MM.1S (cell line): ENCODE measurements around the gene GTPBP3.

ENCODE experiments used
- DNase-seq: peaks from one replicate; pipeline ENCODE4 v3.0.0-alpha.2; 2015
- H2AFZ ChIP-seq: fragments of 300-600 bp; sonication (generic); 2 replicates; pipeline ENCODE4 v1.6.0; 2016; ENCODE audit warnings: antibody characterized with exemption, low read length
- H3F3A ChIP-seq: fragments of 300-600 bp; sonication (generic); 2 replicates; pipeline ENCODE4 v1.6.1; 2016; ENCODE audit warnings: mild to moderate bottlenecking, antibody characterized with exemption, low read length, moderate library complexity, mixed read lengths; ENCODE audit not compliant: insufficient read depth
- H3K27ac ChIP-seq: fragments of 300-600 bp; sonication (generic); 2 replicates; pipeline ENCODE4 v1.5.1; 2016; ENCODE audit warnings: mild to moderate bottlenecking, low read length
- H3K27me3 ChIP-seq: fragments of 300-600 bp; sonication (generic); replicated peaks from 2 replicates; pipeline ENCODE4 v1.6.0; 2016; ENCODE audit warnings: low read length; ENCODE audit not compliant: insufficient read depth
- H3K36me3 ChIP-seq: fragments of 300-600 bp; sonication (generic); replicated peaks from 2 replicates; pipeline ENCODE4 v1.6.1; 2016; ENCODE audit warnings: mild to moderate bottlenecking, low read length, mixed read lengths; ENCODE audit not compliant: insufficient read depth
- H3K4me1 ChIP-seq: fragments of 300-600 bp; sonication (generic); 2 replicates; pipeline ENCODE4 v1.6.1; 2016; ENCODE audit warnings: low read length, mixed read lengths
- H3K4me2 ChIP-seq: fragments of 300-600 bp; sonication (generic); 2 replicates; pipeline ENCODE4 v1.6.0; 2016; ENCODE audit warnings: low read depth, low read length
- H3K4me3 ChIP-seq: fragments of 300-600 bp; sonication (generic); 2 replicates; pipeline ENCODE4 v1.5.1; 2016; ENCODE audit warnings: low read length, mixed read lengths
- H3K79me2 ChIP-seq: fragments of 300-600 bp; sonication (generic); 2 replicates; pipeline ENCODE4 v1.6.1; 2016; ENCODE audit warnings: mixed run types, low read length, mixed read lengths
- H3K9ac ChIP-seq: fragments of 300-600 bp; sonication (generic); 2 replicates; pipeline ENCODE4 v1.6.1; 2016; ENCODE audit warnings: low read length, mixed read lengths
- H3K9me2 ChIP-seq: fragments of 300-600 bp; sonication (generic); replicated peaks from 2 replicates; pipeline ENCODE4 v1.6.1; 2016; ENCODE audit warnings: mild to moderate bottlenecking, low read length, mixed read lengths; ENCODE audit not compliant: insufficient read depth
- H3K9me3 ChIP-seq: fragments of 300-600 bp; sonication (generic); replicated peaks from 2 replicates; pipeline ENCODE4 v1.6.1; 2016; ENCODE audit warnings: mild to moderate bottlenecking, low read length, mixed read lengths; ENCODE audit not compliant: insufficient read depth
- H4K20me1 ChIP-seq: fragments of 300-600 bp; sonication (generic); 2 replicates; pipeline ENCODE4 v1.6.1; 2016; ENCODE audit warnings: mild to moderate bottlenecking, low read length, moderate library complexity, mixed read lengths; ENCODE audit not compliant: insufficient read depth
- CTCF ChIP-seq: fragments of 300-600 bp; sonication (generic); IDR thresholded peaks from 2 replicates; pipeline ENCODE4 v1.5.1; 2016; ENCODE audit warnings: antibody characterized with exemption, low read length, mixed read lengths
- EZH2 ChIP-seq: fragments of 300-600 bp; sonication (generic); optimal IDR thresholded peaks from 2 replicates; pipeline ENCODE3; 2017; ENCODE audit warnings: low read depth, mild to moderate bottlenecking, antibody characterized with exemption, low read length, mixed read lengths
- EZH2phosphoT487 ChIP-seq: fragments of 300-600 bp; sonication (generic); IDR thresholded peaks from 2 replicates; pipeline ENCODE4 v1.6.1; 2018; ENCODE audit warnings: antibody characterized with exemption, low read length

GTPBP3 gene

DNA sequence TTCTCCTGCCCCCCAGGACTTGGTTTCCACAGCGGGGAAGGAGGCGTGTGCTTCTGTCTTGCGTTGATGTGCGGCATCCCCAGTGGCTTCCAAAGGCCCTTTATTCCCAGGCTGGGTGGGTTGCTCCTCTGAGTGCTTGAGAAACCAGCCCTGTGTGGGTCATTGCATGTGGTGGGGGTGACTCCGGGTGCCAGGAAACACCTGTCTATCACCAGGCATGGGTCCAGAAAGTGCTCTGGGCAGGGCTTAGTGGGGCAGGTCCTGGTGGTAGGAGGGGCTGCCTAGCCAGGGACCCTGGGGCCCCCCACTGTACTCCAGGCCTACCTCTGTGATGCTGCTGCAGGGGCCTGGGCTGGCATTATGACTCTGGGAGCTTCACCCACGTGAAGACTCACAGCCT lies 18.4 kb upstream of the GTPBP3 start:
- H3K27me3 ChIP-seq: no peaks in the 10 kb centered on the region
- H3F3A ChIP-seq: no peaks in the 10 kb centered on the region
- no peak overlapping the region for H3K4me2 ChIP-seq
- 0 out of 2 replicates have a peak, but pooled peaks cover 4% of the 10 kb centered on the region for H3K36me3 ChIP-seq
- H3K27ac ChIP-seq: no peak overlapping the region
- H3K4me3 ChIP-seq: no peak overlapping the region
- peaks cover 7% of the 10 kb centered on the region for H3K79me2 ChIP-seq
- DNase-seq: no peak
- H3K9me3 ChIP-seq: no peaks in the 10 kb centered on the region
- H3K9me2 ChIP-seq: no peaks in the 10 kb centered on the region
- no peaks in the 10 kb centered on the region for H3K4me1 ChIP-seq
- H4K20me1 ChIP-seq: no peaks in the 10 kb centered on the region
- H2AFZ ChIP-seq: no peak overlapping the region
- no peak for TF ChIP-seq CTCF
- no peak for TF ChIP-seq EZH2
- TF ChIP-seq EZH2phosphoT487: no peak
- H3K9ac ChIP-seq: no peak overlapping the region

DNA sequence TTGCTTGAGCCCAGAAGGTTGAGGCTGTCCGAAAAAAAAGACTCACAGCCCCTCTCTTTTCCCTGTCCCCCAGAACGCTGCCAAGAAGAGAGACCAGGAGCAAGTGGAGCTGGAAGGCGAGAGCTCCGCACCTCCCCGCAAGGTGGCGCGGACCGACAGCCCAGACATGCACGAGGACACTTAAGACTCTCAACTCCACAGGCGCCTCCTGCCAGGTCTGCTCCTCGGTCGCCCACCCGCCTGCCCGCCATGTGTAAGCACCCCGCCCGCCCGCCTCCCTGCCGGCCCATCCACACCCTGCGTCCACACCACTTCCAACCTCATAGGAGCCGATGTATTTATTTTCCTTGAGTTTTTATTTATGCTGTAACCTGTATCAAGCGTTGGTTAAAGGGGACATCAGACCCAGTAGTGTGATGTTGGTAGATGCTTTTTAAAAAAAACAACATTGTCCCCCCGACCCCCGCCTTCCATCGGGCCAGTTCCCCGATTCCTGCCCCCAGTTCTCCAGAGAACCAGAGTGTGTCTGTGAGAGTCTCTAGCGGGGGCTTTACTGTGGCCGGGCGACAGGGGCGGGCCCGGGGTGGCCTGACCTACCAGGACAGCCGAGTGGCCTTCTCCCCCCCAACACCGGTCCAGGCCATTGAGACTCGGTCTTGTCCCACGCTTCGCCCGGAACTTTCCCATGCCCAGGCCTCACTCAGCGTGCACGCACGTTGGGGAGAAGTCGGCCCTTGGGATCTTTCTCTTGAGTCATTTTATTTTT lies 17.7 kb upstream of the GTPBP3 start:
- Histone ChIP-seq H3K4me3 (no peak overlapping the region), H3K27ac (no peak overlapping the region), H3K27me3 (no peaks in the 10 kb centered on the region)

DNA sequence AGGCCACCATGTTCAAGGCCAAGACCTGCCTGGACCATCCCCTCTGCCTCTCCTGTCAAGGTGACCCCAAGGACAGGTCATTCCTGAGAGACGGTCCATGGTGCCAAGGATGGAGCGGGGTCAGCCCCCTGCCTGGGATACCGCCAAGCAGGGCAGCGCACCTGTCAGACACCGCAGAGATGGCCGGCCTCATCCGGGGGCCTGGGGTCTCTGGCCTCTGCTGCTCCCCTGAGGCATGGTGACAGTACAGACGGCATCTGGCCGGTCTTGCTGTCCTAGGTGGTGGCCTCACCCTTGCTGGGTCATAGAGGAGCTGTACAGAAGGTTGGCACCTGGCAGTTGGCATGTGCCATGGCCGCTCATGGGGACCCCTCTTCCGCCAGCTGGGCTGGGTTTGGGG lies 16.9 kb upstream of the GTPBP3 start:
- Histone ChIP-seq H4K20me1 (no peaks in the 10 kb centered on the region), H3F3A (no peaks in the 10 kb centered on the region), H3K27me3 (no peaks in the 10 kb centered on the region), H3K79me2 (no peaks in the 10 kb centered on the region), H3K27ac (no peak overlapping the region), H2AFZ (no peak overlapping the region), H3K9me2 (no peaks in the 10 kb centered on the region), H3K4me1 (no peaks in the 10 kb centered on the region), H3K4me2 (no peak overlapping the region), H3K9me3 (no peaks in the 10 kb centered on the region), H3K9ac (no peak overlapping the region), H3K36me3 (no peaks in the 10 kb centered on the region), H3K4me3 (no peak overlapping the region)
- TF ChIP-seq EZH2phosphoT487 (no peak), CTCF (no peak), EZH2 (no peak)
- no peak for DNase-seq

More for the DNA sequence above, 17.7 kb upstream of the GTPBP3 start:
- TF ChIP-seq EZH2phosphoT487 (no peak), CTCF (no peak), EZH2 (no peak)
- DNase-seq: no peak
- Histone ChIP-seq H3K4me2 (no peak overlapping the region), H3K4me1 (no peaks in the 10 kb centered on the region), H3F3A (no peaks in the 10 kb centered on the region), H3K9ac (no peak overlapping the region), H3K36me3 (0 out of 2 replicates have a peak, but pooled peaks cover under 1% of the 10 kb centered on the region), H4K20me1 (no peaks in the 10 kb centered on the region), H2AFZ (no peak overlapping the region), H3K79me2 (0 out of 2 replicates have a peak, but pooled peaks cover under 1% of the 10 kb centered on the region), H3K9me3 (no peaks in the 10 kb centered on the region), H3K9me2 (no peaks in the 10 kb centered on the region)
